HCT116 (cell line): ENCODE results near the gene GPC5. TPM values are rescaled to one million over a fixed set of nuclear protein-coding genes. Genes with fewer than 3 reads are reported as not detected.

Experiments used
- ATAC-seq: fragments of 200-7000 bp; cut with Tn5 transposase; 2 replicates; pipeline ENCODE4 v1.9.1; 2020; ENCODE audit warnings: mild to moderate bottlenecking, moderate library complexity
- BruUV-seq: library from RNA; stranded (reverse); fragments of 400-500 nt; replicated peaks from 2 replicates; lab custom pipeline; 2021; lab: Mats Ljungman, UMichigan
- CTCF ChIA-PET: fragments of 300-600 bp; sonication (Branson Sonifier 250); formaldehyde crosslinking; loops from one replicate; lab custom pipeline; 2021; ENCODE audit warnings: antibody characterized with exemption; lab: Charles Lee
- POLR2A ChIA-PET: fragments of 300-600, 350-600 bp; sonication (Branson Sonifier 250); formaldehyde crosslinking; loops from one replicate; lab custom pipeline; 2021; ENCODE audit warnings: antibody characterized with exemption; lab: Charles Lee
- RAD21 ChIA-PET, 2 experiments: fragments of 300-600 bp; sonication (Branson Sonifier 250); formaldehyde crosslinking; loops; one replicate each; lab custom pipeline; 2023; ENCODE audit warnings: low total read pairs in 2 of 2; ENCODE audit not compliant: uncharacterized antibody in 2 of 2, unreplicated experiment in 2 of 2, low non-redundant PET in 1 of 2; lab: Charles Lee
- DNase-seq: peaks from one replicate; pipeline ENCODE4 v3.0.0-alpha.2; 2010; ENCODE audit warnings: low read depth, low spot score
- H2AFZ ChIP-seq: fragments of 200-600 bp; shearing (Covaris generic), sonication (generic); 2 replicates; pipeline ENCODE4 v1.6.1; 2017; ENCODE audit warnings: low read depth, mixed run types, mixed read lengths, antibody characterized with exemption, low read length; ENCODE audit not compliant: poor library complexity, severe bottlenecking
- H3K27ac ChIP-seq: 2 replicates; pipeline ENCODE4 v1.5.1; 2012; ENCODE audit warnings: low read depth, low read length
- H3K27me3 ChIP-seq: fragments of 200-600 bp; sonication (generic); 2 replicates; pipeline ENCODE4 v1.6.1; 2016; ENCODE audit warnings: mixed run types, low read length, mixed read lengths; ENCODE audit not compliant: insufficient read depth
- H3K36me3 ChIP-seq, 2 experiments: fragments of 200-500 bp in 1 of 2; fragments of 200-600 bp in 1 of 2; sonication (Bioruptor generic) in 1 of 2; sonication (generic) in 1 of 2; 2 replicates each; pipeline versions ENCODE4 v1.5.1 to v1.6.1; 2014 to 2016; ENCODE audit warnings: low read length in 2 of 2, inconsistent platforms in 1 of 2, mixed read lengths in 1 of 2, mixed run types in 1 of 2; ENCODE audit not compliant: insufficient read depth in 2 of 2, control insufficient read depth in 1 of 2
- H3K4me1 ChIP-seq, 2 experiments: fragments of 200-600 bp in 1 of 2; sonication (generic) in 1 of 2; 2 replicates each; pipeline versions ENCODE4 v1.5.1 to v1.6.1; 2012 to 2017; ENCODE audit warnings: low read length in 2 of 2, inconsistent platforms in 1 of 2, mild to moderate bottlenecking in 1 of 2, mixed read lengths in 1 of 2, mixed run types in 1 of 2, moderate library complexity in 1 of 2; ENCODE audit not compliant: insufficient read depth in 2 of 2, control insufficient read depth in 1 of 2
- H3K4me2 ChIP-seq: fragments of 200-600 bp; sonication (generic); 2 replicates; pipeline ENCODE4 v1.6.1; 2017; ENCODE audit warnings: mixed run types, low read length, mixed read lengths
- H3K4me3 ChIP-seq, 2 experiments: fragments of 200-600 bp in 1 of 2; sonication (generic) in 1 of 2; replicated peaks in 1 of 2; 2 replicates each; pipeline ENCODE4 v1.5.1; 2011 to 2016; ENCODE audit warnings: low read length in 2 of 2, control low read depth in 1 of 2, low read depth in 1 of 2, mild to moderate bottlenecking in 1 of 2, mixed read lengths in 1 of 2, mixed run types in 1 of 2
- H3K79me2 ChIP-seq: fragments of 200-600 bp; sonication (generic); 2 replicates; pipeline ENCODE4 v1.6.1; 2017; ENCODE audit warnings: mild to moderate bottlenecking, mixed run types, low read length, moderate library complexity, mixed read lengths; ENCODE audit not compliant: insufficient read depth
- H3K9ac ChIP-seq: fragments of 200-600 bp; sonication (generic); 2 replicates; pipeline ENCODE4 v1.6.1; 2016; ENCODE audit warnings: low read length, mixed read lengths
- H3K9me2 ChIP-seq: fragments of 200-600 bp; sonication (generic), shearing (Covaris generic); 2 replicates; pipeline ENCODE4 v1.6.1; 2017; ENCODE audit warnings: mixed run types, mild to moderate bottlenecking, moderate library complexity; ENCODE audit not compliant: insufficient read depth
- H3K9me3 ChIP-seq, 2 experiments: fragments of 200-500 bp in 1 of 2; fragments of 200-600 bp in 1 of 2; sonication (Bioruptor generic) in 1 of 2; sonication (generic) in 1 of 2; 2 replicates each; pipeline ENCODE4 v1.6.1; 2014 to 2017; ENCODE audit warnings: low read length in 2 of 2, mixed read lengths in 2 of 2, inconsistent platforms in 1 of 2, low read depth in 1 of 2, mild to moderate bottlenecking in 1 of 2, mixed run types in 1 of 2, moderate library complexity in 1 of 2; ENCODE audit not compliant: control insufficient read depth in 1 of 2, insufficient read depth in 1 of 2
- H4K20me1 ChIP-seq: fragments of 200-600 bp; sonication (generic), shearing (Covaris generic); 2 replicates; pipeline ENCODE4 v1.6.1; 2017; ENCODE audit warnings: mixed run types, mild to moderate bottlenecking, moderate library complexity; ENCODE audit not compliant: insufficient read depth
- ATF3 ChIP-seq: IDR thresholded peaks from 2 replicates; pipeline ENCODE4 v1.6.1; 2012
- CEBPB ChIP-seq: IDR thresholded peaks from 2 replicates; pipeline ENCODE4 v1.6.1; 2012; ENCODE audit warnings: low read depth
- CTCF ChIP-seq, 3 experiments: fragments of 200-600 bp in 1 of 3; sonication (generic) in 1 of 3; IDR thresholded peaks in 2 of 3; conservative IDR thresholded peaks in 1 of 3; 2 replicates each; pipeline ENCODE4 v1.5.1; 2012 to 2017; ENCODE audit warnings: low read depth in 2 of 3, low read length in 2 of 3, antibody characterized with exemption in 1 of 3, borderline replicate concordance in 1 of 3, control low read depth in 1 of 3, mild to moderate bottlenecking in 1 of 3, mixed read lengths in 1 of 3, mixed run types in 1 of 3, moderate library complexity in 1 of 3; ENCODE audit not compliant: insufficient read depth in 1 of 3
- EGR1 ChIP-seq: IDR thresholded peaks from 2 replicates; pipeline ENCODE4 v1.6.1; 2012; ENCODE audit warnings: low read depth
- ELF1 ChIP-seq: IDR thresholded peaks from 2 replicates; pipeline ENCODE4 v1.6.1; 2012; ENCODE audit warnings: low read depth, borderline replicate concordance
- EZH2 ChIP-seq: fragments of 200-600 bp; sonication (generic); IDR thresholded peaks from 2 replicates; pipeline ENCODE4 v1.6.1; 2017; ENCODE audit warnings: antibody characterized with exemption, mixed run types
- FOSL1 ChIP-seq: IDR thresholded peaks from 2 replicates; pipeline ENCODE4 v1.6.1; 2012; ENCODE audit warnings: low read depth
- JUND ChIP-seq: IDR thresholded peaks from 2 replicates; pipeline ENCODE4 v1.6.1; 2012
- MAX ChIP-seq: IDR thresholded peaks from 2 replicates; pipeline ENCODE4 v1.6.1; 2012
- POLR2A ChIP-seq: IDR thresholded peaks from 2 replicates; pipeline ENCODE4 v1.7.0; 2011; ENCODE audit warnings: borderline replicate concordance; ENCODE audit not compliant: insufficient read depth, insufficient read length; ENCODE audit errors: extremely low read depth
- POLR2AphosphoS5 ChIP-seq: IDR thresholded peaks from 2 replicates; pipeline ENCODE4 v1.6.1; 2011; ENCODE audit warnings: mild to moderate bottlenecking, low read depth, low read length, moderate library complexity
- RAD21 ChIP-seq: IDR thresholded peaks from 2 replicates; pipeline ENCODE4 v1.6.1; 2012; ENCODE audit warnings: low read depth, mild to moderate bottlenecking
- SIN3A ChIP-seq: IDR thresholded peaks from 2 replicates; pipeline ENCODE4 v1.6.1; 2012; ENCODE audit warnings: low read depth
- SP1 ChIP-seq: IDR thresholded peaks from 2 replicates; pipeline ENCODE4 v1.6.1; 2012; ENCODE audit warnings: low read depth
- SRF ChIP-seq: IDR thresholded peaks from 2 replicates; pipeline ENCODE4 v1.6.1; 2012; ENCODE audit warnings: low read depth
- TCF7L2 ChIP-seq: IDR thresholded peaks from 2 replicates; pipeline ENCODE4 v1.7.0; 2011; ENCODE audit warnings: borderline replicate concordance, inconsistent platforms; ENCODE audit not compliant: insufficient read depth, insufficient read length; ENCODE audit errors: extremely low read depth
- YY1 ChIP-seq: IDR thresholded peaks from 2 replicates; pipeline ENCODE4 v1.6.1; 2011; ENCODE audit warnings: low read length, low read depth, moderate library complexity, mild to moderate bottlenecking; ENCODE audit not compliant: insufficient replicate concordance; ENCODE audit errors: extremely low read depth
- ZBTB33 ChIP-seq: IDR thresholded peaks from 2 replicates; pipeline ENCODE4 v1.6.1; 2011; ENCODE audit warnings: mild to moderate bottlenecking, low read length, moderate library complexity; ENCODE audit not compliant: insufficient replicate concordance; ENCODE audit errors: extremely low read depth
- ZNF274 ChIP-seq: fragments of 200-500 bp; sonication (Bioruptor generic); IDR thresholded peaks from 2 replicates; pipeline ENCODE4 v1.6.1; 2014; ENCODE audit warnings: mild to moderate bottlenecking, low read depth, low read length, inconsistent platforms
- intact Hi-C: fragments of 100-400 bp; cut with micrococcal nuclease; formaldehyde crosslinking; loops from 2 replicates; pipeline ENCODE4 v1.10.0; 2022
- total RNA-seq: library from RNA; stranded (reverse); gene quantifications from one replicate; pipeline ENCODE4 v1.2.1, GENCODE V29; 2021; ENCODE audit not compliant: unreplicated experiment

The GPC5 gene
- total RNA-seq, 1 experiment from 2014 or later, result not detected

GRCh38 chr13:91632086-91632485 lies 233.7 kb downstream of the GPC5 start:
- TF ChIP-seq MAX (no peak), JUND (no peak), CTCF (IDR thresholded peaks at IDR 0.05 in 2 of 3, conservative IDR thresholded peaks at IDR 0.05 in 1 of 3; ENCODE audit: borderline replicate concordance in 1 of 3, insufficient read depth in 1 of 3, low read depth in 2 of 3, low read length in 2 of 3) (no peak), EGR1 (no peak), SIN3A (no peak), RAD21 (no peak), ATF3 (no peak), SP1 (no peak), ZBTB33 (no peak), ZNF274 (no peak), EZH2 (no peak), CEBPB (no peak), POLR2A (no peak), SRF (no peak), POLR2AphosphoS5 (no peak), TCF7L2 (no peak), ELF1 (no peak), YY1 (no peak), FOSL1 (no peak)
- peaks cover 4 to 14% of the 10 kb centered on the region in 2 experiments; a peak in 2 of 4 replicates for H3K9me3 ChIP-seq
- no peak overlapping the region for H3K27ac ChIP-seq
- H3K4me2 ChIP-seq, result no peak overlapping the region
- DNase-seq (no peak), ATAC-seq (no peak)
- intact Hi-C loops, result no loop called here
- H2AFZ ChIP-seq, result no peak overlapping the region
- H3K9ac ChIP-seq, result no peak overlapping the region
- H3K79me2 ChIP-seq, result no peaks in the 10 kb centered on the region
- ChIA-PET RAD21 (no interaction called here), POLR2A (no interaction called here), CTCF (no interaction called here)
- no peaks in the 10 kb centered on the region for H3K36me3 ChIP-seq
- no peak overlapping the region for H3K4me3 ChIP-seq
- H3K27me3 ChIP-seq, result no peaks in the 10 kb centered on the region
- H3K9me2 ChIP-seq, result no peaks in the 10 kb centered on the region
- no peaks in the 10 kb centered on the region; the same call in 1 of the 2 replicates for H4K20me1 ChIP-seq
- no peaks in the 10 kb centered on the region for H3K4me1 ChIP-seq
- BruUV-seq, result no TSS peak
